Hepatocyte (in vitro differentiated cells): ENCODE results near the gene NT5C2. TPM values are rescaled to one million over a fixed set of nuclear protein-coding genes. Genes with fewer than 3 reads are reported as not detected.

Experiments
- DNase-seq: peaks from one replicate; pipeline ENCODE4 v3.0.0-alpha.2; 2016; ENCODE audit warnings: low spot score
- H2AFZ ChIP-seq: fragments of 200-600 bp; sonication (generic); 2 replicates; pipeline ENCODE4 v1.6.0; 2016; ENCODE audit warnings: antibody characterized with exemption, mild to moderate bottlenecking
- H3K27ac ChIP-seq: fragments of 200-600 bp; sonication (generic); 2 replicates; pipeline ENCODE4 v1.5.1; 2016; ENCODE audit warnings: mild to moderate bottlenecking
- H3K27me3 ChIP-seq: fragments of 200-600 bp; sonication (generic); 2 replicates; pipeline ENCODE4 v1.6.1; 2016
- H3K36me3 ChIP-seq: fragments of 200-600 bp; sonication (generic); replicated peaks from 2 replicates; pipeline ENCODE4 v1.5.1; 2016; ENCODE audit warnings: low read depth; ENCODE audit not compliant: insufficient read depth
- H3K4me1 ChIP-seq: fragments of 200-600 bp; sonication (generic); 2 replicates; pipeline ENCODE4 v1.5.1; 2016; ENCODE audit warnings: mild to moderate bottlenecking, moderate library complexity; ENCODE audit not compliant: insufficient read depth
- H3K4me2 ChIP-seq: fragments of 200-600 bp; sonication (generic); 2 replicates; pipeline ENCODE4 v1.6.0; 2016
- H3K4me3 ChIP-seq: fragments of 200-600 bp; sonication (generic); 2 replicates; pipeline ENCODE4 v1.5.1; 2016; ENCODE audit warnings: mild to moderate bottlenecking
- H3K79me2 ChIP-seq: fragments of 200-600 bp; sonication (generic); 2 replicates; pipeline ENCODE4 v1.6.0; 2017; ENCODE audit warnings: mild to moderate bottlenecking
- H3K9me2 ChIP-seq: fragments of 200-600 bp; sonication (generic); replicated peaks from 2 replicates; pipeline ENCODE4 v1.6.0; 2017; ENCODE audit warnings: mild to moderate bottlenecking; ENCODE audit not compliant: insufficient read depth
- H3K9me3 ChIP-seq: fragments of 200-600 bp; sonication (generic); 2 replicates; pipeline ENCODE4 v1.5.1; 2016; ENCODE audit warnings: low read depth, mild to moderate bottlenecking
- H4K20me1 ChIP-seq: fragments of 200-600 bp; sonication (generic); 2 replicates; pipeline ENCODE4 v1.6.0; 2016; ENCODE audit warnings: mild to moderate bottlenecking; ENCODE audit not compliant: insufficient read depth, poor library complexity, severe bottlenecking
- EZH2 ChIP-seq: fragments of 200-600 bp; sonication (generic); IDR thresholded peaks from 2 replicates; pipeline ENCODE4 v1.6.1; 2016; ENCODE audit warnings: antibody characterized with exemption, mild to moderate bottlenecking, borderline replicate concordance
- EZH2phosphoT487 ChIP-seq: fragments of 200-600 bp; sonication (generic); IDR thresholded peaks from one replicate; pipeline ENCODE4 v1.6.1; 2018; ENCODE audit warnings: antibody characterized with exemption, mild to moderate bottlenecking, low read depth, moderate library complexity; ENCODE audit not compliant: unreplicated experiment, severe bottlenecking
- WGBS: methylation state at CpG from one replicate; pipeline ENCODE4 v1.1.6; 2016; ENCODE audit warnings: low lambda C conversion rate; ENCODE audit errors: missing lambda C conversion rate; 5-methylcytosine and 5-hydroxymethylcytosine counted together
- polyA plus RNA-seq: library from polyadenylated mRNA; unstranded; fragments of >200 nt; fragmentation: Nextera tagmentation; extraction: Ambion mirVana; gene quantifications from 2 replicates; pipeline ENCODE4 v1.2.1, GENCODE V29; 2016
- total RNA-seq: library from RNA; depleted of rRNA; stranded (reverse); fragments of >200 nt; gene quantifications from 2 replicates; pipeline ENCODE4 v1.2.3, GENCODE V29; 2014
- TF ChIP-seq, protein P1 (sequence below): fragments of 200-600 bp; sonication (generic); IDR thresholded peaks from 2 replicates; pipeline ENCODE4 v1.5.1; 2016; ENCODE audit warnings: antibody characterized with exemption, mild to moderate bottlenecking; ENCODE audit not compliant: poor library complexity

NT5C2 gene
- total RNA-seq (50.7 and 58.7 TPM in 2 replicates), polyA plus RNA-seq (49.2 and 52.0 TPM in 2 replicates)

DNA sequence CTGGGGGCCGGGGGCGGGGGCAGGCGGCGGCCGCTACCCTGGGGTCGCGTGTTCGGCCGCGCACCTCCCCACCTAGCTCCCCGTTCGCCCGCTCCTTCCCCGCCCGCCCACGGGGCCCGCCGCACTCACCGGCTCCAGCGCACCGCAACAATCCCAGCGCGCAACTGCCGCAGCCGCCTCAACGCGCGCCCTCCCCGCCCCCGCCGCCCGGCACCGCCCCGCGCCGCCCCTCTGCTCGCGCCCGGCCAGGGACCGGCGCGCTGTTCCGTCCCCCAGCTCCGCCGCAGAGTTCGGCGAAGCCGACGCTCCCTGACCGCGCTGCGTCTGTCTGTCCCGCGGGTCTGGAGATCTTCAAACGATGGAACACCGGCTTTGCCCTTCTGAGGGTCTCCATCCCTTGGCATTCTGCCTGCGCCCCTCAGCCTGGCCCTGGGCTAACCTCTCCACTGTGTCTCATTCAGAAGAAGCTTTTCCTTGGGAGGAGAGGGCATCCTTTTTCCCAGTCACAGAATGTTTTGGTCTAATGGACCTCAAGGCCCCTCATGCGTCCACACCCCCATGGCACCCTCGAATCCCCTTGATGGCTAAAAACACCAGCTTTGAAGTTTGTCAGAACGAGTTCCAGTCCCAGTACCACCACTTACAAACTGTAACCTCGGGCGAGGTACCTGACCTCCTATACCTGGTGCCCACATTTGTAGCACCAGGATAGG lies at the start of gene NT5C2:
TSS of gene NT5C2 (minus strand) at position 166 of the 713 bp plus-strand sequence. CDS start 18,314 bp downstream, outside the sequence.
- no peaks in the 10 kb centered on the region for H3K9me2 ChIP-seq
- no peaks in the 10 kb centered on the region for H3K36me3 ChIP-seq
- peak within 1 kb of the TSS; percentile 85 for H3K4me2 ChIP-seq
- peak within 1 kb of the TSS; percentile 98 for H3K27ac ChIP-seq
- H3K79me2 ChIP-seq = peaks cover 41% of the 10 kb centered on the region
- DNase-seq = peak; percentile 92
- no peaks in the 10 kb centered on the region for H3K27me3 ChIP-seq
- peaks cover 34% of the 10 kb centered on the region for H4K20me1 ChIP-seq
- H3K9me3 ChIP-seq = no peaks in the 10 kb centered on the region
- peak within 1 kb of the TSS; percentile 62 for H3K4me3 ChIP-seq
- 15% methylated on average over 22 of the region's 62 CpGs for WGBS
- peak within 1 kb of the TSS; percentile 97 for H2AFZ ChIP-seq
- TF ChIP-seq, protein P1, sequence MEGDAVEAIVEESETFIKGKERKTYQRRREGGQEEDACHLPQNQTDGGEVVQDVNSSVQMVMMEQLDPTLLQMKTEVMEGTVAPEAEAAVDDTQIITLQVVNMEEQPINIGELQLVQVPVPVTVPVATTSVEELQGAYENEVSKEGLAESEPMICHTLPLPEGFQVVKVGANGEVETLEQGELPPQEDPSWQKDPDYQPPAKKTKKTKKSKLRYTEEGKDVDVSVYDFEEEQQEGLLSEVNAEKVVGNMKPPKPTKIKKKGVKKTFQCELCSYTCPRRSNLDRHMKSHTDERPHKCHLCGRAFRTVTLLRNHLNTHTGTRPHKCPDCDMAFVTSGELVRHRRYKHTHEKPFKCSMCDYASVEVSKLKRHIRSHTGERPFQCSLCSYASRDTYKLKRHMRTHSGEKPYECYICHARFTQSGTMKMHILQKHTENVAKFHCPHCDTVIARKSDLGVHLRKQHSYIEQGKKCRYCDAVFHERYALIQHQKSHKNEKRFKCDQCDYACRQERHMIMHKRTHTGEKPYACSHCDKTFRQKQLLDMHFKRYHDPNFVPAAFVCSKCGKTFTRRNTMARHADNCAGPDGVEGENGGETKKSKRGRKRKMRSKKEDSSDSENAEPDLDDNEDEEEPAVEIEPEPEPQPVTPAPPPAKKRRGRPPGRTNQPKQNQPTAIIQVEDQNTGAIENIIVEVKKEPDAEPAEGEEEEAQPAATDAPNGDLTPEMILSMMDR = no peak
- TF ChIP-seq EZH2 = no peak
- H3K4me1 ChIP-seq = peaks cover 29% of the 10 kb centered on the region

DNA sequence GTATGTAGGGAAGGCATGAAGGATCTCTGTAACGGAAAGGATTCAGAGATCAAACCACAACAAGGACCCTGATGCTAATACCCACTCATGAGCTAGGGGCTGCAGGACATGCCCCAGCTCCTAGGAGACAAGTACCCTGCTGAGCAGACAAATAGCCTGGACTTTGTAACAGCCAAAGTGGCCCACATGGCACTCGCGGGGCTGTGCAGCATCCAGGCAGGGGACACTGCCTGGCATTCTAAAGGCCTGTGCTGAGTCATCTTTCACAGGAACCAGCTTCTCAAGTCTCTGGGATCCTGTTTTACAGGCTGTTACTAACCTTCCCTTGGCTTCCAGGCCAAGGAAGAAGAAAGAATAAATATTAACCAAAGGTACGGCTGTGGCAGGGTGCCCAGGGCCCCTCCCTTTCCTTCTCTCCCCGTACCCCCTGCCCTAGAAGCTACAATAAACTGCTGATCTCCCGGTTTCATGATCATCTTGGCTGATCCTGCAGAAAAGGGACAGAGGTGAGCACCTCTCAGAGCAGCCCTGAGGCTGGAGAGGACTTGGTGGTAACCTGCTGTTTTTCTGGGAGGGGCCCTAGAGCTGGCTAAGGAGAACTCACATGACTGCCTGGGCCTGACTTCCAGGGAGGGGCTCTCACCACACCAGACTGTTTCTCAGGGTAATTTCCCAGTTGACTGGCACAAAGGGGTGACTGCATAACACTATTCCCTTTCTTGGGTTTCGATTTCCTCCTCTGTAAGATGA lies 48.4 kb upstream of the NT5C2 start:
- no peaks in the 10 kb centered on the region for H3K79me2 ChIP-seq
- no peak overlapping the region for H3K4me3 ChIP-seq
- TF ChIP-seq EZH2 (no peak), EZH2phosphoT487 (no peak)
- TF ChIP-seq, protein P1 = no peak
- H3K27me3 ChIP-seq = no peaks in the 10 kb centered on the region
- H4K20me1 ChIP-seq = no peaks in the 10 kb centered on the region
- no peaks in the 10 kb centered on the region for H3K9me3 ChIP-seq
- 32% methylated on average over 7 of the region's 7 CpGs for WGBS
- no peaks in the 10 kb centered on the region for H3K9me2 ChIP-seq
- peak overlapping the region; percentile 40 for H2AFZ ChIP-seq
- H3K36me3 ChIP-seq = no peaks in the 10 kb centered on the region
- peaks cover 33% of the 10 kb centered on the region for H3K4me1 ChIP-seq
- H3K4me2 ChIP-seq = peak overlapping the region; percentile 61
- peak; percentile 83 for DNase-seq
- peak overlapping the region; percentile 92 for H3K27ac ChIP-seq

DNA sequence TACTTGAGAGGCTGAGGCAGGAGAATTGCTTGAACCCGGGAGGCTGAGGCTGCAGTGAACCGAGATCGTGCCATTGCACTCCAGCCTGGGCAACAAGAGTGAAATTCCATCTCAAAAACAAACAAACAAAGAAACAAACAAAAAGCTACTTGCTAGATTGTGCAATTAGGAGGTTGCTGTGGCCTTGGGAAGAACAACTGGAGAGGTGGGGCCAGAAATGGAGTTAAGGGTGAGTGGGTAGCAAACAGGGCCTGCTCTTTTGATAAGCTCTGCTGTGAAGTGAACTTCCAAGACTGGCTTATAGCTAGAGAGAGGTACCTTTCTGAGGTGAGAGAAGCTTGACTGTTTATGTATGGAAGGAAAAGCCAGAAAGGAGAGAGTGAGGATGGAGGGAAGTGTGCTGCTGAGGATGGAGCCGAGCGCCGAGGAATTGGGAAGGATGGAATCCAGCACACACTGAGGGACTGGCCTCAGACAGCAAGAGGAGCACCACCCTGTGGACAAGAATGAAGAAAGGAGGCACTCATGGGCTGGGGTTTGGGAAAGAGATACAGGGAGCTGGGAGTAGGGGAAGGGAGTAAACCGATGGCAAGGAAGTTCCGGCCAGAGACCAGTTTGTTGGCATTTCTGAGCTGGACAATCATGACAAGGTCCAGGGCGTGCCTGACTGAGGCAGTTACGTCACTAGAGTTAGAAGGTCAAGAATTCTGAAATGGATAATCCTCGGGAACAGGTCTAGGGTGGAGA lies 45.6 kb upstream of the NT5C2 start:
- peak; percentile 74 for DNase-seq
- Histone ChIP-seq H3K9me2 (no peaks in the 10 kb centered on the region), H3K27me3 (no peaks in the 10 kb centered on the region), H3K36me3 (no peaks in the 10 kb centered on the region), H3K27ac (peak overlapping the region; percentile 92), H4K20me1 (no peaks in the 10 kb centered on the region), H3K4me1 (peaks cover 33% of the 10 kb centered on the region), H3K4me3 (no peak overlapping the region), H2AFZ (no peak overlapping the region), H3K9me3 (no peaks in the 10 kb centered on the region), H3K79me2 (no peaks in the 10 kb centered on the region), H3K4me2 (no peak overlapping the region)
- TF ChIP-seq, protein P1 = peak; percentile 31
- TF ChIP-seq EZH2phosphoT487 = no peak
- WGBS = 56% methylated on average over 11 of the region's 11 CpGs
